GM19455 (cell line): ENCODE results near the gene TMEM132D.

Experiments used
- ATAC-seq: cut with Tn5 transposase; IDR thresholded peaks from one replicate; pipeline ENCODE4 v1.9.1; 2021; ENCODE audit not compliant: unreplicated experiment

TMEM132D gene

DNA sequence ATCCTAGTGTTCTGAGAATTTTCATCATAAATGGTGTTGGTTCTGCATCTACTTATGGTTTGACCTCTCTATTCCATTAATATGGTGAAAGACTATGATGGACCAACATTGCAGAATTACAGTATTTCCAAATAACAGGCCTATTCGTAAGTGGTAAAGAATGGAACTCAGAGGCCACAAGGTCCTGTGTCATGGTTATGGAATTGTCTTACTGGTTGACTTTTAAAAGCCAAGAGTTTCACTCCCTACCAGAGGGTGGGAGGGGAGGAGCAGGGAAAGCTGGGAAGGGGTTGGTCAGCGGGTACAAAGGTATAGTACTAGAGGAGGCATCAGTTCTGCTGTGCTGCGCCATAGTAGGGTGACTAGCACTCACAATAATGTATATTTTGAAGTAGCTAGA is 153.4 kb downstream of the TMEM132D start:
- ATAC-seq, result no peak

DNA sequence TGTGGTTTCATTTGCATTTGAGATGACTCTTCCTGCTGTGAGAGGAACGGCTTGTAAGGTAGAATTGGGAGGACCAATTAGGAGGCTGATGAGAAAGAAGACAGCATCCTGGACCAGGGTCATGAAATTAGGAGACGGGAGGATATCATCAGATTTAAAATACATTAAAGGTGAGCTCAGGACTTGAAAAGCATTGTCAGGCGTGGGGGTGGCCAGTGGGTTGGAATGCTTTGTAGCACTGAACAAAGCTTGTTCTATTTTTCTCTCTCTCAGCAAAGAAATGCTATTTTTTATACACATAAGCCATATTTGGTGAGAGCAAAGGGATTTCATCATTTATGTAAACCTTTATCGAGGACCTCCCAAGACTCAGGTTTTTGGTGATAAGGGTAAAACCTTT is 157.5 kb downstream of the TMEM132D start:
- ATAC-seq, result no peak

DNA sequence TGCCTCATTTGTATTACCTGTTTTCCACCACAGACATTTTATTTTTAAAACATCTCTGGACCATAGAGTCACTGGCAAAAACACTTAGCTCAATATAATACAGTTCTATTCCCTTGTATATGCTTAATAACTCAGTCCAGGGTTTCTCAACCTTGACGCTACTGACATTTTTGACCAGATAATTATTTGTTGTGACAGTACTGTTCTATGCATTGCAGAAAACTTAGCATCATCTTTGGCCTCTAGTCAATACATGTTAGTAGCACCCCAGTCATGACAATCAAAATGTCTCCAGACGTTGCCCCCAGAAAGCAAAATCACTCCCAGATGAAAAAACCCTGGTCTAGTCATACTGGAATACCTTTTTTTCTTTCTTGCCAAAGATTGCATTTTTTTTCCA is 174.7 kb downstream of the TMEM132D start:
- no peak for ATAC-seq

DNA sequence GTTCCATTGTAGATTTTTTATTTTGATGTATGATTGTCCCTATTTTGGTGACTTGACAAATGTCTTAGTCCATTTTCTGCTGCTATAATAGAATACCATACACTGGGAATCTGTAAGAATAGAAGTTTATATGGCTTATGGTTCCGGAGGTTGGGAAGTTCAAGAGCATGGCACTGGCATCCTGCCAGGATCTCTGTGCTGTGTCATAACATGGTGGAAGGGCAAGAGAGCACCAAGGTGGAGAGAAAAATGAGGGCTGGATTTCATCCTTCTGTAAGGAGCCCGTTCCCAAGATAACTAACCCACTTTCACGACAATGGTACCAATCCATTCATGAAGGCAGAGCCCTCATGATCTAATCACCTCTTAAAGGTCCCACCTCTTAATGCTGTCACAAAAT is 176.7 kb downstream of the TMEM132D start:
- no peak for ATAC-seq

DNA sequence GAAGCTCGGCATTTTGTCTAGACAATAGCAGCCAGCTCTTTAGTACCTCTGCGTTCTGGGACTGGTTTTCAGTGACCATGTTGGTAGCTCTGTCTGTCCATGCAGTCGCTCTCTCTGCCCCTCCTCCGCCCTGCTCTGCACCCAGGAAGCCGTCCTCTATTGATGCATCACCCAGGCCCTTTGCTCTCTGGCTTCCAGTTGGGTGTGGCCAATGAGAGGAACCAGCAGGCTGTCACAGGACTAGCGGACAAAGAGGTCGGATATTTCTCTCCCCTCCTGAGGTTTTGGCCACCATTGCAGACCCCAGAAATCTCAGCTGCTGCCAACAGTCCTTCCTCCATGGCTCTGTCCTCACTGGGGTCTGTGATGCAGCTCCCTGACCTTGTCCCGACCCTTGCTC is 180.6 kb downstream of the TMEM132D start:
- no peak for ATAC-seq

DNA sequence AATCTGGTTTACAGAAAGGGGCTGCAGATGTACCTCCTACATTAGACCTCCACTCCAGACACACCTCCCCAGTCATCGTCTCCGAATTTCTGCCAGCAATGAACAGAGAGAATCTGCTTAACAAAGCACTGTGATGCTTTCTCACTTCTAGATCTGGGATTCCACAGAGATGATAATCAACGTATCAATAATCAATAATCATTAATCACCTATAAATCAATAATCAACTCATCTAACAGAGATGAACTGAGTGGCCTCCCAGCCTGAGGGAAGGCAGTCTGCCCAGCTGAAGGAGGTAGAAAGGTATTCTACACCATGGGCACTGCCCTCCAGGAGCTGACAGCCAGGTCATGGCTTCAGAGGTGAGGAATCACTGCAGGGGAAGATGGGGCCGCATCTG is 183.2 kb downstream of the TMEM132D start:
- ATAC-seq, result no peak

DNA sequence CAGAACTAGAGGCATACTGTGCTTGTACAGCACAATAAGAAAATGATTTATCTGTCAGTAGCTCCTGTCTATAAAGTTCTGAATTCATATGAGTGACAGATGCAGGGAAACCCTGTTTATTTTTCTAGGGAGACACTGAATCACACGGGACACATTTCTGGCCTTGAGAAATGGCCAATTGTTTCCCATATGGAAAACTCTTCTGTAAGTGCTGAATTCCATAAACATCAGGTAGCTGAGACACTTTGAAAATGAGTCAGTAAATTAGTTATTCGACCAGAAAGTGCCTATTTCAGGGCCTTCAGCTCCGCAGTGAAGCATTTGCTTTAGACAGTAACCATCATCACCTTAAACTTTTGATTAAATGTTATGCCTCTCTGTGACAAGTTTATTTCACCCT is 184.4 kb downstream of the TMEM132D start:
- no peak for ATAC-seq

DNA sequence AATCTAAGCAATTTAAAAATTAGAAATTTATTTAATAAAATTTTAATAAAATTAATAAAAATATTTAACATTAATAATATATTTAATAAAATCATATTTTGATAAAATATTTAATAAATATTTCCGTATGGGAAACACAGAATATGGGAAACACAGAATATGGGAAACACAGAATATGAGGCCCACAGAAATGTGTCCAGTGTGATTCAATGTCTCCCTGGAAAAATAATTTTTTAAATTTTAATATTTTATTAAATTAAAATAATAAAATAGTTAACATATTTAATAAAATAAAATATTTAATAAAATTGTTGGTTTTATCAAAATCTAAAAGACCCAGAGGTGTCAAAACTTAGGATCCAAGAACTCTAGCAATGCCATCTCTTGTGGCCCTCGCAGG is 186.4 kb downstream of the TMEM132D start:
- no peak for ATAC-seq

DNA sequence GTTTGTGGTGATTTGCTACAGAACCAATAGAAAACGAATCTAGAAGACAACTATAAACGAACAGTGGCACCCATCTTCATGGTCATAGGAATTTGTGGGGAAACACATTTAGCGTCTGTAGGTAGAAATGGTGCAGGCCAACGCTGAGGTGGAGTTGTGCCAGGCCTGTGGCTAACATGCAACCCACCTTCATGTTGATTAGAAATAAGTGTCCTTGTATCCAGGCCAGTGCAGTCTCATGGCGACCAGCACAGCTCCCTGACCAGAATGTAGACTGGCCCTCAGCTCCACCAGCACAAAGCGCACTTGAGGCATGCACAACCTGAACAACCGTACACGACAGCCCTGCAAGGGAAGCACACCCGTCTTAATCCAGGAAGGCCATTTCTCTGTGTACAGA is 187.0 kb downstream of the TMEM132D start:
- no peak for ATAC-seq

DNA sequence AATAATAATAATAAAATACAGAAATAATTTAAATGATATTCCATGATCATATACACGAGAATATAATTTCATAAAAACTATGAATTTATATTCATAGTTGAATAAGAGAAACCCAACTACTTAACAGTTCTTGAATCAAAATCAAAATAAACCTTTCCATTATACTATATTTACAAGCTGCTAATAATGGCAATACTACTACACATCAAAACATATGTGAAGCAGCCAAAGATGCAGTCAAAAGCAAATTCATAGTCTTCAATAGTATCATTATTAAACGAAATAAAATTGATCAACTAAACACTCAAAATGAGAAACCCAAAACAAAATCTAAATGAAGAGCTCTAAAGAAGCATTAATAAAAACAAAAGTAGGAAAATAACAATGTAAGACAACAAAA is 197.1 kb downstream of the TMEM132D start:
- ATAC-seq, result no peak

DNA sequence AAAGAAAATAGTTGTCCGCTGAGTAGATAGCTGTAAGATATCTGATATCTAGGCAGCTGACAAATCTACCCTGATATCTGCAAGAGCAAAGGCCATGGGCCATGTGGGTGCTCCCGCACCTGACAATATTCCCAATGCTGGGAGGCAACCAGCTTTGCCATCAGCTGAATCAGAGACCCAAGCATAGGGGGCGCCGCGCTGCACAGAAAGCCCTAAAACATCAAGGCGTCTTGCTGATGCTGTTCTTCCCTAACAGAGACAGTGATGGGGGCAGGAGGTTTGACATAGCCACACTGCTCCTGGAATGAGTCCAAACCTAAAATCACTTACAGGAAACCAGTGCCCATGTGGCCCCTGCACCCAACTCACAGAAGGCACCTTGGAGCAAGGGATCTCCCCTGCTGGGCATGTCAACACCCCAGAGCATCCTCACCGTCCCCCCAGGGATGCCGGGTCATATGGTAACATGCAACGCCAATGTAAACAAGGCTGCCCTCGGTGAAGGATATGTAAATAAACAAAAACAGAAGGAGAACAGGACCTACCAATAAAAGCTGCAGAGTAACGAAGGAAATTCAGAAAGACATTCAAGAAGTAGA is 199.5 kb downstream of the TMEM132D start:
- ATAC-seq, result no peak

DNA sequence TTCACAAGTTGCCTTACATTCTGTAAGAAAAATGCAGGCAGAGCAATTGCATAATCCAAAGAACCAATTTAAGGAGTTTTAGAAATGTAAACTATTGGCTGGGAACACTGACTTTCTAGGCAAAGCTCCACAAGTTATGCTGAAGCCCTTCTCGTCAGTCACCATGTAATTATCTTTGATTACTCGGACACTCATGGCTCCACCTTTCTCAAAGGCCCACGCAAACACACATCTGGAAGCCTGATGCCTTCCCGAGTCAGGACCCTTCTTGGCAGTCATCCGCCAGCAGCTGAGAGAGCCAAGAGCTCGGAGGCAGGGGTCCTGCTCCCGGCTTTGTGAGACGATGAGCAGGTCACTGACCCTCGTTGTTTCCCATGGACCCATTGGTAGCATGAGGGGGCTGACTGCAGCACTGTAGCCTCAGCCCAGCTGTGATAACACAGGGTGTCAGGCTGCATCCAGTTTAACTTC is 202.2 kb downstream of the TMEM132D start:
- no peak for ATAC-seq

DNA sequence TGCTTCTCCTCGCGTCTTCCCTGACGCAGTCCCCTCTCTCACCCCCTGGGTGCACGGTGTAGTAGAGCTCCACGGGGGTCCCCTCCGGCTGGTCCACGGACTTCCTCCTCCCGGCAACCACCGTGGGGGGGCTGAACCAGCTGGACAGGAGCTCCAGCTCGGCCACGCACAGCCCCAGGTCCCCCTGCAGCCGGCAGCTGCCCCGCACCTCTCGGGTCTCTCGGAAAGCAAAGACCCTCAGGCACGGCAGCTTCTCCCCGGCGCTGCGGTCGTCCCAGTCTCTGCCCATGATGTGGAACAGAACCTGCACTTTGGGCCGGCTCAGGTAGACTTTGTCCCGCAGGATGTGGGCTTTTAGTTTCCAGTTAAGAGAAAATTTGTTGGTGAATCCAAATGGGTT is 203.8 kb downstream of the TMEM132D start:
- no peak for ATAC-seq

DNA sequence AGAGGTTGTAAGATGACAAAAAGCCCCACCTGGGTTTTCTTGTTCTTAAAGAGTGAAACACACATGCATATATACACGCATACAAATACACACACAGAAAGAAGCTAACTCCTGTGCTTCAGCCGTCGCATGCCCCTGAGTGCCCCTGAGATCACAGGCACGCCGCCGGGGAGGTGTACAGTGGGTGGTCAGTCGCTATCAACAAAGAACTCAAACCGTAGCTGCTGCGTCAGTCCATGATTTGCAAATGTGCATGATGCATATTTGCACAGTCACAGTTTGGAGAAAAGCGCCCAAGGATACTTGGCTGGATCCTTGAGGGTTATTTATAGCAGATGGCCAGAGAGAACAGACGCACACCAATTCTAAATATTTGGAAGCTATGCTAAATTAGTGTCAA is 206.9 kb downstream of the TMEM132D start:
- no peak for ATAC-seq

DNA sequence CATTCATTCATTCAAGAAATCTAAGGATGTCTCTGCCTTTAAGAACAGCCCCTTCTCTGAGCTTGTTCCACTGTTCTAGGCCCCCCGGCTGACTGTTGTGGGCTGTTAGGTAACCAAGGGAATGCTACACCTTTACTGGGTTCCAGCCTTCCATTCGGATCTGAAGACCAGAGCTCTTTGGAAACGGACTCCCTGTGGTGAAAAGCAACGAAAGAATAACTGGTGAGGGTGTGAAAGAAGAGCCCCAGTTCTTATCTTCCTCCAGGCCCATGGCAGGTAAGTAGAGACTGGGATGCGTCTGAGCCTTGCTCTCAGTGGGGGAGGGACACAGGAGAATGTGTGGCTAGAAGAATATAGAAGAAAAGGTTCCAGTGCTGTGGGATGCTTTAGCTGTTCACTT is 207.4 kb downstream of the TMEM132D start:
- ATAC-seq, result no peak

DNA sequence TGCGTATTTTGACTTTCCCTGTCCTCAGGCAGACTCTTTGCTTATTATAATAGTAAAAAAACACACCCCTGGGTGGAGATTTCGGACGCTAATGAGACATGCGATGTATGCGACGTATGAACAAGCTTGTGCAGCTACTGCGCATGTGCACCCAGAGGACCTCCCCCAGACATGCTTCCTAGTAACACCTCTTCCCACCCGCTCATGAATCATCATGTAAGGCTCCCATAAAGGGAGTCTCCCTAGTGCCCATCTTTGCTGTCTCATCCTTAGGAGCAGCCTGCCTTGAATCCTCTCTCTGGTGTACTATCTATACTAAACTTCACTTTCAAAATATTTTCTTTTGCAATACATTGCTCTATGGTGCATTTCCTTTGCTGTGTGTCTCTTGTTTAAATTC is 210.1 kb downstream of the TMEM132D start:
- no peak for ATAC-seq

DNA sequence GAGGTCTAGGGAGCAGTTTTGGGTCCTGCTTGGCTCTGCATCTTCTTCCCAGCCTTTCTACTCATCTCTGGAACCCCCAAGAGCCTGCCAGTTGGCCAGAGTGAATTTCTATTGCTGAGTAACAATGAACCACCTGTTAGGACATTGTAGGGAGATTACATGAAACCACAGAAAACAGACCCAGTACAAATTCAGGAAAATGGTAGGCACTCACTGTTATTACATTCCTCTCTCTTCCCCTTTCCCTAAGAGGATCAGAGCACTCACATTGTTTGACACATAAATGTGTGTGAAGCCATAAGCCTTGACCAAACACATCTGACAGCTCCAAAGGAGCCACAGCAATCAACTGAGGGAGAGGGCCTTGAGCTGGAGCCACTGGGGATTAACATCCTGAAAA is 216.1 kb downstream of the TMEM132D start:
- ATAC-seq, result no peak

DNA sequence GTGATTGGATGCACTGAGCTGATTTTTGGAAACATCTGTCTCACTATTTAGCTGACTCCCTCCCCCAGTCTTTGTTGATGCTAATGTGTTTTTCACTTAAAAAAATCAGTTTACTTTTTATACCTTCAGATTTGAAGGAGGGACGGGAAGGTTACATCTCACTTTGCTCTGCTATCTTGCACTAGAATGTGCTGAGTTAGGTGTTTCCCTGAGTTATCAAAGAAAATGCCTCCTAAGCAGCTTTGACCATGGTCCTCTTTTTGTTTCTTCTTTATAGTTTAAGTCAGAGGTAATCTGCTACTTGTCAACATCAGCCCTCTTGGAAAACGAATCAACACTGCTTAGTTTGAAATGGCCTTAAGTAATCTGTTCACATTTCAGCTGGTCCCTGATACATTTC is 222.0 kb downstream of the TMEM132D start:
- no peak for ATAC-seq

DNA sequence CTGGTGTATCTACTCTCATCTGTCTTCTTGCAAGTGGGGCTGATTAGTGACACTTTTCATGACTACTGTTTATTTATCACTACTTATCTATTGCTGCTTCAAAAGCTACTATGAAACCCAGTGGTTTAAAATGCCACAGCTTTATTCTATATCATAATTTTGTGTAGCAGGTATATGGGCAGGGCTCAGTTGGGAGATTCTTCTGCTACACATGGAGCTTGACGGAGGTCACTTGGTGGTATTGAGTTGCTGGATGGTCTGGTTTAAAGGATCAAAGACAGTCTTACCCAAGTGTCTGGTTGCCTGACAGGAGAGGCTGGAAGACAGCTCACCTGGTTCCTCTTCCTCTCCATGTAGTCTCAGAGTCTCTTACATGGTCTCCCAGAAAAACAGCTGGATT is 222.7 kb downstream of the TMEM132D start:
- no peak for ATAC-seq

DNA sequence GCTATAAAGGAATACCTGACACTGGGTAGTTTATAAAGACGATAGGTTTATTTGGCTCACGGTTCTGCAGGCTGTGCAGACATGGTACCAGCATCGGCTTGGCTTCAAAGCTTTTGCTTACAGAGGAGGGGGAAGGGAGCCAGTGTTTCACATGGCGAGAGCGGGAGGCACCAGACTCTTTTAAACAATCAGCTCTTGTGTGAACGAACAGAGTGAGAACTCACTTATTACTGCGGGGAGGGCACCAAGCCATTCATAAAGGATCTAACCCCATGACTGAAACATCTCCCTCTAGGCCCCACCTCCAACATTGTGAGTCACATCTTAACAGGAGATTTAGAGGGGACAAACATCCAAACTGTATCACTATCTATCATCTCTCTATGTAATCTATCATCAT is 227.4 kb downstream of the TMEM132D start:
- no peak for ATAC-seq

DNA sequence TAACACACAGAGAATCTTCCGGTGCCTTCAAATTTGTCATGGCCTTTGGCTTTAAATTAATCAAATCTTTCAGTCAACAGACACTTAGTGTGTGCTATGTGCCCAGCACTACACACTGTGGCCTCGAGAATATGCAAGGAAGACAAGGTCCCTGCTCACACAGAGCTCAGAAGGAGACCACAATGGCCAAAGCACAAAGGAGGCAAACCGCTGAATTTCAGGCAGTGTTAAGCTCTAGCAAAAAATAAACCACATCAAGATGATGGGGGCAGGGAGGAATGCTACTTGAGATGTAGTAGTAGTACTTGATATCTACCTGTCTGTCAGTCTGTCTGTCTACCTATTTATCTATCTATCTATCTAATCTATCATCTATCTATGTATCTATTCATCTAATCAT is 227.9 kb downstream of the TMEM132D start:
- ATAC-seq, result no peak

DNA sequence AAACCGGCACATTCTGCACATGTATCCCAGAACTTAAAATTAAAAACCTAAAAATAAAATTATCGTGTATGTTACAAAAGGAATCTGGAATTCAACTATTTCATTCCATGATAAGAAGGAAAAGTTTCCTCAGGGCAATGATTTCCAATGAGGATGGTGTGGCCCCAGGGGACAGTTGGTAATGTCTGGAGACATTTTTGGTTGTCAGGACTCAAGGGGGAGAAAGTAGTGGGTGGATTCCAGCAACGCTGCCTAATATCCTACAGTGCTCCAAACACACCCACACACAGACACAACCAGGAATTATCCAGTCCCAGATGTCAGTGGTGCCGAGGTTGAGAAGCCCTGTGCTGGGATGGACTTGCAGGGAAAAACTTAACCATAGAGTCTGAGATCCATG is 228.3 kb downstream of the TMEM132D start:
- ATAC-seq, result no peak

DNA sequence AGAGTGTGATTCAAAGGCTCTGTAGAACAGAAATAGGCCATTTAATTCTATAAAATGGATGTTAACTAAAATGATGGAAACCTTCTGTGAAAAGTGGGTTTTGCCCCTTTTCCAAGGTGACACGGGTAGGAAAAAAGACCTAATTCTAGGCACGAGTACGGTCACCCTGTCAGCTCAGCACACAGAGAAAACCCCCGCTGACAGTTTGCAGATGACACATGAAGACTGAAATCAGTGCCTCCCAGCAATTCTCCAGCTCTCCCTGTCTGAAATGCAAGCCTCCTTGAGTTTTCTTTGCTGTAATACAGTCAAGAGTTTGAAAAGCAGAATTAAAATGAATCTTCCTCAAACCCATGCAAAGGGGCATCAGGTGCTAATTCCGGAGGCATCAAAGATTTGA is 230.0 kb downstream of the TMEM132D start:
- no peak for ATAC-seq

DNA sequence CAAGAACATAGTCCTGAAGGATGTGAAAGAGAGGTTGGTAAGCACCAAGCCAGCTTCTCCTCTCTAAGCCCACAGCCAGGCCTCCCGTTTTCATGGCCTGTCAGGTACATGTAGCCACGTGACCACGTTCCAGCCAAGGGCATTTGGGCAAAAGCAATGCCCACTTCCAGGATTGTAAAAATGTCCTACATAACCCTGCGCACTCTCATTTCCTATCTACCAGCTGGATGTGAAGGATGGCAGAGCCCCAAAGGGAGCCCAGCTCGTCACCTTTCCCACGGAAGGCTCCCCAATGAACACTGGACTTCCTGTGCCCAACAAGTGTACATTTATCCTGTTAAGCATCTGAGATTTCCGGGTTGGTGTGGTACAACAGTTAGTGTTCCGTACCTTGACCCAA is 231.7 kb downstream of the TMEM132D start:
- ATAC-seq, result no peak
